ENCODE data around the gene KRTAP5-4.

The KRTAP5-4 gene

GRCh38 chr11:1571760-1572196 is 50.2 kb downstream of the KRTAP5-4 start:
- no peak for DNase-seq

Measured in fibroblast of skin of scalp (primary cell).